NT2/D1 (cell line): ENCODE results near the gene BCL2L1.

Source experiments
- SUZ12 ChIP-seq: IDR thresholded peaks from 2 replicates; pipeline ENCODE4 v1.6.1; 2011; ENCODE audit not compliant: insufficient read length, insufficient read depth; ENCODE audit errors: extremely low read depth
- ZNF274 ChIP-seq: IDR thresholded peaks from 2 replicates; pipeline ENCODE4 v1.6.1; 2011; ENCODE audit warnings: mild to moderate bottlenecking, low read depth, low read length

DNA sequence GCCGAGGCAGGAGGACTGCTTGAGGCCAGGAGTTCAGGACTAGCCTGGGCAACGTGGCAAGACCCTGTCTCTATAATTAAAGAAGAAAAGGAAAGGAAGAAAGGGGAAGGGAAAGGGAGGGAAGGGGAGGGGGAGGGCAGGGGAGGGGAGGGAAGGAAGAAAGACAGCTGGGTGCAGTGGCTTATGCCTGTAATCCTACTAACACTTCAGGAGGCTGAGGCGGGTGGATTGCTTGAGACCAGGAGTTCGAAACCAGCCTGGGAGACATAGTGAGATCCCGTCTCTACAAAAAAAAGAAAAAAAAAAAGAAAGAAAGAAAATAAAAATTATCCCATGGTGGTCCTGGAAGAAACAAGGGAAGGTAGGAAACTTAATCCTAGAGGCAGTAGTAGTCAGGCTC lies 33.5 kb downstream of the BCL2L1 start:
- TF ChIP-seq SUZ12 (no peak), ZNF274 (no peak)
